GDM1 (cell line): ENCODE measurements around the gene BRINP3.

Experiments used
- DNase-seq: peaks from one replicate; lab custom pipeline; 2025; lab: John Stamatoyannopoulos, UW

The BRINP3 gene

DNA sequence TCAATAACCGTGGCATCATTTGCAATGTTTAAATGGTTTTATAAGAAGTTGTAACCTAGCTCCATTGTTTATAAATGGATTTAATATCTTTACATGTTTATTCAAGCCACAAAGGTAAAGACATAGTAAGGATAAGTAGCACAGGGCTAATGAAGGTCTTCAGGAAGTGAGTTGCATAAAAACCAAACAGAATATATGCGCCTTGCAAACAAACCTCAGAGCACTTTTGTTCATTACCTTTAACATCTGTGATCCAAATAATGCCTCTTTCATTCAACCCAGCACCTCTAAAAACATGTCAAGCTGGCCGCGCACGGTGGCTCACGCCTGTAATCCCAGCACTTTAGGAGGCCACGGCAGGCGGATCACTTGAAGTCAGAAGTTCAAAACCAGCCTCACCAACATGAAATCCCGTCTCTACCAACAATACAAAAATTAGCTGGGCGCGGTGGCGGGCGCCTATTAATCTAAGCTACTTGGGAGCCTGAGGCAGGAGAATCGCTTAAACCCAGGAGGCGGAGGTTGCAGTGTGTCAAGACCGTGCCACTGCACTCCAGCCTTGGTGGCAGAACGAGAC lies 25.3 kb downstream of the BRINP3 start:
- no peak for DNase-seq

GRCh38 chr1:190444464-190444863 lies 33.2 kb downstream of the BRINP3 start:
- no peak for DNase-seq

GRCh38 chr1:190439447-190439846 lies 38.2 kb downstream of the BRINP3 start:
- no peak for DNase-seq

- DNase-seq = no peak
Measured at GRCh38 chr1:190436615-190437014, 41.0 kb downstream of the BRINP3 start.

DNA sequence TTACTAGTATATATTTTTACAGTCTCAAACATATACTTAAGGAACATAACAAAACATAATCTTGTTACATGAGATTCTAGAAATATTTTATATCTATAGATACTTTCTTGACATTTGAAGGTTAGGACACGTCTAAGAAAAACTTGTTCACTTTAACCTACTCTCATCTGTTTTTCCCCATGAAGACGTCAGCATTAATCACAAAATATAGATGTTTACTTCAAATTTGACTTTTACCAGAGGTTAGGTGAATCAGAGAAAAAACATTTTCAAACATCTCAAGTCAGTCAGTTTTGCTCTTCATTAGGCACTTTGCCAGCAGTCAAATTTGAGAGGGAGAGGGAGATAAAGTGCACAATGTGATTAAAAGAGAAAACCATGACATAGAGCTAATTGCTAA lies 47.7 kb downstream of the BRINP3 start:
- DNase-seq = no peak

- DNase-seq = no peak
Measured at GRCh38 chr1:190429141-190429540, 48.5 kb downstream of the BRINP3 start.

GRCh38 chr1:190416239-190416638 lies 61.4 kb downstream of the BRINP3 start:
- DNase-seq = no peak

- DNase-seq = no peak
Measured at GRCh38 chr1:190413142-190413541, 64.5 kb downstream of the BRINP3 start.

GRCh38 chr1:190403402-190403801 lies 74.3 kb downstream of the BRINP3 start:
- no peak for DNase-seq

GRCh38 chr1:190399233-190399632 lies 78.4 kb downstream of the BRINP3 start:
- no peak for DNase-seq

DNA sequence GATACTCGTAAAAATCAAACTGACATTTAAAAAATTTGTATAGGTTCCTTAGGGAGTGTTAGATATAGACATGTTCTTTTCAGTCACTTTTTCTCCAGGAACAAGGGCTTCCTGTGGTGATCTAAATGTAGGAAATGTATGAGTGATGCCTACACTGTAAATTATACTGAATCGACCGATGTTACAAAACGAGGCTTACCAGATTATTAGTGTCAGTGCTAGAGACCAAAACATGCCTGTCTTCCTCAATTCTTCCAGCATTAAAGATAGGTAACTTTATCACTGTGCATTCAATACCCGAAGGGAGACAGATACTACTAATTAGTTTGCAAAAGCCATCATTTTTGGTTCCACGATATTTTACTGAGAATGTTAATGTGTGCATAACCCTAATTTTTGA lies 86.1 kb downstream of the BRINP3 start:
- no peak for DNase-seq

GRCh38 chr1:190377991-190378390 lies 99.7 kb downstream of the BRINP3 start:
- DNase-seq = no peak

- DNase-seq = no peak
Measured at GRCh38 chr1:190377294-190377693, 100.4 kb downstream of the BRINP3 start.

DNA sequence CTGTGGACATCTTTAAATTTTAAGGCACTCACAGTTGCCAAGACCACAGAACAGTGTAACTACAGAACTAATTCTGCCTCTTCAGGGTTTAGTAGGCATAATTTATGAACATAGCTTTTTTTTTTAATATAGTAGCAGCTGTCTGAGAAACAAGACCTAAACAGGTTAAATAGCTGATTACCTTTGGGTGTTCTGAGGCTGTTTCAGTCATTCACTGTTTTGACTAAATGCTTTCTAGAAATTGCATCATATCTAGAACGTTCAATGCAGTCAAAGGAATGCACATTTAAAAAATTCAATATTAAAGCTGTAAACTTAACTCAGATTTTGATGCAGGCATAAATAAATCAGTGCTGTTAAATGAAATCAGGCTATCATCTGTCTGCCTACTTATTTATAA lies 101.6 kb downstream of the BRINP3 start:
- no peak for DNase-seq

DNA sequence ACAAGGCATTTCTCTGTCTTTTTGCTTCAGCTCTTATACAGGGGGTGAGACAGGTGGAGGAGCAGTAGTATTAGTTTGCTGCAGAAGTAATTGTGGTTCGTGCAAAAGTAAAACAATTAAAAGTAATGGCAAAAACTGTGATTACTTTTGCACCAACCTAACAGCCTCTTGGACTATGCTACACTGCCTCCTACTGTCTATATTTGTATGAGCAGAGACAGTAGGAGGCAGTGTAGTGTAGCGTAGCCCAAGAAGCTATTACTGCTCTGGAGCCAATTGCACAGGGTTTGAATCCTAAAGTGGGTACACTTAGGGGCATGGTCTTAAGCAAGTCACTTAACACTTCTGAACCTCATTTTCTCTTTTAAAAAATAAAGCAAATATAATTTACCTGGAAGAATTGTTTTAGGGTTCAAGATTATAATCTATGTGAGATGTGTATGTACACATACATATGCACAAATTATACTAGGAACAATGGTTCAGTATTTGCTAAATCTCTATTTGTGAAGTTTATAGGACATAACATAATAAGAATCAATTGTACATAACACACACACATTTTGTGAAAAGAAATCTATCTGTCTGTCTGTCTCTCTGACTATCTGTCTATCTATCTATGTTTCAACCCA lies 103.8 kb downstream of the BRINP3 start:
- peak; percentile 0 for DNase-seq

- no peak for DNase-seq
Measured at GRCh38 chr1:190367200-190367599, 110.5 kb downstream of the BRINP3 start.

DNA sequence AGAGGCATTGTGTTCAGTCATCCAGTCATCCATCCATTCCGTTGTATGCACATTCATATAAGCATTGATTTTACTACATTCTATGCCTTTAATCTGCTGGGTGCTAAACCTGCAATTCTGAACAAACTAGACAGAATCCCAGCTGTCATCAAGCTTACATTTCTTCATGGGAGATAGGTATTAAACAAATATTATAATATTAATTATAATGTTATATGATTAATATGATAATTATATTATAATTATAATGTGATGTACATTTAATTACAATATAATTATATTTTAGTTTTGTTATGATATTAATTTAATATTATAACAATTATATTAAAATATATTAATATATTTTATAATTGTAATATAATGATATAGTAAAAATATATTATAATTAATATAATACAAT lies 112.4 kb downstream of the BRINP3 start:
- DNase-seq = no peak

- no peak for DNase-seq
Measured at GRCh38 chr1:190353538-190354101, 124.0 kb downstream of the BRINP3 start.

GRCh38 chr1:190344454-190344853 lies 133.2 kb downstream of the BRINP3 start:
- no peak for DNase-seq

- no peak for DNase-seq
Measured at GRCh38 chr1:190338829-190339228, 138.8 kb downstream of the BRINP3 start.

GRCh38 chr1:190328871-190329270 lies 148.8 kb downstream of the BRINP3 start:
- no peak for DNase-seq

DNA sequence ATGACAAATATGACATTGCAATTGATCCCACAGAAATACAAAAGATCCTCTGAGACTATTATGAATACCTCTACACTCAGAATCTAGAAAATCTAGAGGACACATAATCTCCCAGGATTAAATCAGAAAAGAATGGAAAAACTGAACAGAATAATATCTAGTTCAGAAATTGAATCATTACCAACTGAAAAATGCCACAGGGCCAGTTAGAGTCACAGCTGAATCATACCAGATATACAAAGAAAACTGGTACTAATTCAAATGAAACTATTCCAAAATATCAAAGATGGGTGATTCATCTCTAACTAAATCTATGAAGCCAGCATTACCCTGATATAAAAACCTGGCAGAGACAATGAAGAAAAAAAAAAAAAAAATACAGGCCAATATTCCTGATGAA lies 149.3 kb downstream of the BRINP3 start:
- DNase-seq = no peak

DNA sequence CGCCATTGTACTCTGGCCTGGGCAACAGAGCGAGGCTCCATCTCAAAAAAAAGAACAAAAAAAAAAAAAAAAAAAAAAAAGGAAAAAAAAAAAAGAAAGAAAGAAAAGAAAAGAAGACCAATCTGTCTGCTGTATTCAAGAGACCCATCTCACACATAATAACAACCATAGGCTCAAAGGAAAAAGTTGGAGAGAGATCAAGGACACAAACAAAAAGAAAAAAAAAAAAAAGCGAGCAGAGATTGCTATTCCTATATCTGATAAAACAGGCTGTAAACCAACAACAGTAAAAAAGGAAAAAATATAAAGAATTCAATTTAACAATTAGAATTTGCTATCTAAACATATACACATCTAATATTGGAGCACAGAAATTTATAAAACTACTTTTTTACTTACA lies 150.4 kb downstream of the BRINP3 start:
- no peak for DNase-seq

DNA sequence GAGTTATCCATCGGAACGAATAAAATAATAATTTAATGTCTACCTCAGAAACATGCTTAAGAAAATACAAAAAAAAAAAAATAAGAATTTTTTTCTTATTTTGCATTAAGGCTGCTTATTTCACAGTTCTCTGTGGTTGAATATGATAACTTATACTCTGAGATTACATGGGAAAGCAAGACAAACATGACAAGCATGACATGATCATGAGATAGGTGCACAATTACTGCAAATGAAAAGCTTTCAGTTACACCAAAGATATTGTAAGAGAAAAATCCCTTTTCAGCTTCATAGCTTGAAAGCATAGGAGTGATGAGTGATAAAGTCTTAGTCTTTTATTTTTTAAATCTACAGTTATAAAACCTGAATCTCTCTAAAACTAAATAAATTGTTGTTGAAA lies 154.1 kb downstream of the BRINP3 start:
- no peak for DNase-seq
